Testis (tissue), 3 donors: Measurements from ENCODE around the gene HAGH. TPM values are rescaled to one million over a fixed set of nuclear protein-coding genes. Genes with fewer than 3 reads are reported as not detected.

Experiments used
- DNase-seq: peaks from one replicate; pipeline ENCODE4 v3.0.0-alpha.2; 2019
- H3K27ac ChIP-seq, 2 donors: fragments of 200-600 bp; sonication (generic); one replicate each; pipeline ENCODE4 v1.5.1; 2019
- H3K27me3 ChIP-seq: fragments of 200-600 bp; sonication (generic); one replicate; pipeline ENCODE4 v1.5.1; 2019
- H3K36me3 ChIP-seq: fragments of 200-600 bp; sonication (generic); one replicate; pipeline ENCODE4 v1.5.1; 2017; ENCODE audit warnings: low read depth; ENCODE audit errors: missing control alignments
- H3K4me1 ChIP-seq: fragments of 200-600 bp; sonication (generic); one replicate; pipeline ENCODE4 v1.5.1; 2019
- H3K4me3 ChIP-seq, 2 donors: fragments of 200-600 bp; sonication (generic); one replicate each; pipeline ENCODE4 v1.5.1; 2017 to 2019
- H3K9me3 ChIP-seq: fragments of 200-600 bp; sonication (generic); one replicate; pipeline ENCODE4 v1.5.1; 2017
- POLR2A ChIP-seq: fragments of 450-650 bp; IDR thresholded peaks from one replicate; pipeline ENCODE4 v1.6.1; 2017; ENCODE audit warnings: antibody characterized with exemption, mild to moderate bottlenecking, moderate library complexity
- WGBS, 2 donors: methylation state at CpG; one replicate each; pipeline ENCODE4 v1.1.5; 2018; 5-methylcytosine and 5-hydroxymethylcytosine counted together
- intact Hi-C: fragments of 100-400 bp; cut with DNase I; formaldehyde crosslinking; loops from one replicate; pipeline ENCODE4 v1.15.1; 2023; ENCODE audit warnings: low total_unique reads
- polyA plus RNA-seq: library from polyadenylated mRNA; stranded (reverse); fragments of 350-450 nt; fragmentation: Illumina TruSeq; extraction: RNeasy Lipid Tissue Mini Kit (QIAGEN cat#74804); gene quantifications from one replicate; pipeline ENCODE4 v1.2.3, GENCODE V29; 2014; ENCODE audit warnings: low read depth, low replicate concordance; ENCODE audit not compliant: insufficient read depth
- total RNA-seq, 2 donors: library from RNA; depleted of rRNA; stranded (reverse); fragments of >200 nt; gene quantifications; one replicate each; pipeline ENCODE4 v1.2.3, GENCODE V29; 2016
- TF ChIP-seq, protein P1 (sequence below), 3 experiments: fragments of 450-650 bp in 2 of 3; fragments of 200-600 bp in 1 of 3; sonication (generic) in 1 of 3; IDR thresholded peaks; one replicate each; pipeline ENCODE4 v1.5.1; 2016 to 2019; ENCODE audit warnings: antibody characterized with exemption in 3 of 3, mild to moderate bottlenecking in 2 of 3, moderate library complexity in 1 of 3

Gene HAGH
- total and polyA plus RNA-seq, 3 donors from 2014 or later = 163 to 266 (median 176) TPM

GRCh38 chr16:1817716-1818115 lies 8.9 kb downstream of the HAGH start:
- no peak for DNase-seq
- 88 to 98% methylated on average over 6 to 17 of the region's 17 CpGs for WGBS, 2 donors

DNA sequence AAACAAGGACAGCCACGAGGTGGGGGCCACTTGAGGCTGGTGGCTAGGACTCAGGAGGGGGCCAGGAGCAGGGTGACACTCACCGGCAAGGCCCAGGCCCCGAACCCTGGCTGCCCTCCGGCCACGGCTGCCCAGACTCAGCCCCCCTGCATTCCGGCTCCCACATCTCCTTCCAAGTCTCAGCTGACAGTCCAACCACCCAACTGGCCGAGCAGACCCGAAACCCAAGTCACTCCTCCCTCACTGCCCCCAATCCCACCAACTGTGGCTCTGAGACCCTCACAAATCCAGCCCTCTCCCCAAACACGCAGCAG lies 9.4 kb downstream of the HAGH start:
- Histone ChIP-seq H3K27me3 (no peaks in the 10 kb centered on the region), H3K4me3 (no peak overlapping the region), H3K4me1 (no peaks in the 10 kb centered on the region), H3K27ac (no peak overlapping the region), H3K9me3 (no peaks in the 10 kb centered on the region), H3K36me3 (no peaks in the 10 kb centered on the region)
- intact Hi-C loops = no loop called here
- WGBS, 2 donors = 90 to 100% methylated on average over 1 to 9 of the region's 9 CpGs
- TF ChIP-seq, protein P1, sequence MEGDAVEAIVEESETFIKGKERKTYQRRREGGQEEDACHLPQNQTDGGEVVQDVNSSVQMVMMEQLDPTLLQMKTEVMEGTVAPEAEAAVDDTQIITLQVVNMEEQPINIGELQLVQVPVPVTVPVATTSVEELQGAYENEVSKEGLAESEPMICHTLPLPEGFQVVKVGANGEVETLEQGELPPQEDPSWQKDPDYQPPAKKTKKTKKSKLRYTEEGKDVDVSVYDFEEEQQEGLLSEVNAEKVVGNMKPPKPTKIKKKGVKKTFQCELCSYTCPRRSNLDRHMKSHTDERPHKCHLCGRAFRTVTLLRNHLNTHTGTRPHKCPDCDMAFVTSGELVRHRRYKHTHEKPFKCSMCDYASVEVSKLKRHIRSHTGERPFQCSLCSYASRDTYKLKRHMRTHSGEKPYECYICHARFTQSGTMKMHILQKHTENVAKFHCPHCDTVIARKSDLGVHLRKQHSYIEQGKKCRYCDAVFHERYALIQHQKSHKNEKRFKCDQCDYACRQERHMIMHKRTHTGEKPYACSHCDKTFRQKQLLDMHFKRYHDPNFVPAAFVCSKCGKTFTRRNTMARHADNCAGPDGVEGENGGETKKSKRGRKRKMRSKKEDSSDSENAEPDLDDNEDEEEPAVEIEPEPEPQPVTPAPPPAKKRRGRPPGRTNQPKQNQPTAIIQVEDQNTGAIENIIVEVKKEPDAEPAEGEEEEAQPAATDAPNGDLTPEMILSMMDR (IDR thresholded peaks at IDR 0.05) = no peak
- no peak for TF ChIP-seq POLR2A
- no peak for DNase-seq

More at GRCh38 chr16:1817716-1818115, 8.9 kb downstream of the HAGH start:
- Histone ChIP-seq H3K36me3 (no peaks in the 10 kb centered on the region), H3K4me1 (no peaks in the 10 kb centered on the region), H3K27me3 (no peaks in the 10 kb centered on the region), H3K9me3 (no peaks in the 10 kb centered on the region), H3K4me3 (no peak overlapping the region), H3K27ac (no peak overlapping the region)
- TF ChIP-seq, protein P1 (IDR thresholded peaks at IDR 0.05) = no peak
- no peak for TF ChIP-seq POLR2A
- intact Hi-C loops = no loop called here

- Histone ChIP-seq H3K36me3 (no peaks in the 10 kb centered on the region), H3K27me3 (no peaks in the 10 kb centered on the region), H3K4me3 (no peak overlapping the region), H3K4me1 (no peaks in the 10 kb centered on the region), H3K9me3 (no peaks in the 10 kb centered on the region), H3K27ac (no peak overlapping the region)
- DNase-seq = no peak
- TF ChIP-seq, protein P1 (IDR thresholded peaks at IDR 0.05) = no peak
- TF ChIP-seq POLR2A = no peak
- intact Hi-C loops = no loop called here
- WGBS, 2 donors = 89 to 93% methylated on average over 23 to 40 of the region's 40 CpGs
Observed at GRCh38 chr16:1816396-1817275, 10.0 kb downstream of the HAGH start.

GRCh38 chr16:1815461-1815860 lies 11.2 kb downstream of the HAGH start:
- WGBS, 2 donors = 92 to 94% methylated on average over 11 of the region's 11 CpGs
- H3K27me3 ChIP-seq = no peaks in the 10 kb centered on the region
- no peaks in the 10 kb centered on the region for H3K9me3 ChIP-seq
- H3K4me3 ChIP-seq = no peak overlapping the region
- no peak for DNase-seq
- H3K36me3 ChIP-seq = no peaks in the 10 kb centered on the region
- TF ChIP-seq, protein P1 (IDR thresholded peaks at IDR 0.05) = no peak
- no peak for TF ChIP-seq POLR2A
- intact Hi-C loops = no loop called here
- no peak overlapping the region for H3K27ac ChIP-seq
- H3K4me1 ChIP-seq = no peaks in the 10 kb centered on the region

DNA sequence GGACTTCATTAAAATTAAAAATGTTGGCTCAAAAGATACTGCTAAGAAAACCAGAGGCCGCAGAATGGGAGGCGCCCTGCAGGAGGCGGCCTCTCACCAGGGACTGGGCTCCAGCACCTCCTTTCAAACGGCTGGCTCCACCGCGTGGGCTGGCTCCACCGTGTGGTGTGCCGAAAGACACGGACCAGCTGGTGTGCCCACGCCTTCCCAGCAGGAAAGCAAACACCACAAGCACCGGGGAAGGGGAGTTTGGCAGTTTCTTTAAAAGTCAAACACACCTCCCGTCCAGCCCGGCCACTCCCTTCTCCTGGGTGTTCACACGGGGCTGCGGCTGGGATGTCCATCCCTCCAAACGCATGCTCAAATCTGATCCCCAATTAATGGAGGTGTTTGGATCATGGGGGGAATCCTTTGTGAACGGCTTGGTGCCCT lies 13.9 kb downstream of the HAGH start:
- peak; percentile 74 for DNase-seq
- no peaks in the 10 kb centered on the region for H3K4me1 ChIP-seq
- TF ChIP-seq POLR2A = no peak
- TF ChIP-seq, protein P1 (IDR thresholded peaks at IDR 0.05) = peak in 2 of 3 experiments; percentile 25 to 26
- H3K9me3 ChIP-seq = no peaks in the 10 kb centered on the region
- H3K36me3 ChIP-seq = no peaks in the 10 kb centered on the region
- WGBS, 2 donors = 35 to 41% methylated on average over 17 of the region's 17 CpGs
- no peaks in the 10 kb centered on the region for H3K27me3 ChIP-seq
- H3K4me3 ChIP-seq = no peak overlapping the region
- no peak overlapping the region for H3K27ac ChIP-seq
- intact Hi-C loops = no loop called here
